Body of pancreas (tissue), 4 donors: ENCODE data around the gene FADS3.

Experiments used
- POLR2A ChIP-seq, 3 donors: fragments of 450-650 bp; IDR thresholded peaks; one replicate each; pipeline ENCODE4 v1.6.1; 2016; ENCODE audit warnings: antibody characterized with exemption in 3 of 3, mild to moderate bottlenecking in 2 of 3
- TF ChIP-seq, protein P1 (sequence below), 7 experiments: fragments of 450-650 bp in 4 of 7; fragments of 200-600 bp in 3 of 7; sonication (generic) in 3 of 7; IDR thresholded peaks; one replicate each; pipeline ENCODE4 v1.5.1; 2016 to 2019; ENCODE audit warnings: antibody characterized with exemption in 7 of 7

DNA sequence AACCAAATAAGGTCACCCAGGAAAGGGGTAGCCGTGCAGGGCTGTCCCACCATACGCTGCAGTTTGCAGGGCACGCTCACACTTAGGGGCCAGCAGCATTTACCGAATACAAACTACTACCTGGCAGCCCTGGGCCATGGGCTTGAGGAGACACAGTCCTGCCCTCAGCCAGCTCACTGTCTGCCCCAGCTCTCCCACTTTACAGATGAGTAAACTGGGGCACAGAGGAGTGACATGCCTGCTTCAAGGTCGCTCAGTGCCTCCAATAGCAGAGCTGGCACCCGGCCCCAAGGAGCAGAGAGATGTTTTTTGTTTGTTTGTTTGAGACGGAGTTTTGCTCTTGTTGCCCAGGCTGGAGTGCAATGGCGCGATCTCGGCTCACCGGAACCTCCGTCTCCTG lies 2.8 kb downstream of the FADS3 start:
- no peak for TF ChIP-seq POLR2A (IDR thresholded peaks at IDR 0.05)
- TF ChIP-seq, protein P1, sequence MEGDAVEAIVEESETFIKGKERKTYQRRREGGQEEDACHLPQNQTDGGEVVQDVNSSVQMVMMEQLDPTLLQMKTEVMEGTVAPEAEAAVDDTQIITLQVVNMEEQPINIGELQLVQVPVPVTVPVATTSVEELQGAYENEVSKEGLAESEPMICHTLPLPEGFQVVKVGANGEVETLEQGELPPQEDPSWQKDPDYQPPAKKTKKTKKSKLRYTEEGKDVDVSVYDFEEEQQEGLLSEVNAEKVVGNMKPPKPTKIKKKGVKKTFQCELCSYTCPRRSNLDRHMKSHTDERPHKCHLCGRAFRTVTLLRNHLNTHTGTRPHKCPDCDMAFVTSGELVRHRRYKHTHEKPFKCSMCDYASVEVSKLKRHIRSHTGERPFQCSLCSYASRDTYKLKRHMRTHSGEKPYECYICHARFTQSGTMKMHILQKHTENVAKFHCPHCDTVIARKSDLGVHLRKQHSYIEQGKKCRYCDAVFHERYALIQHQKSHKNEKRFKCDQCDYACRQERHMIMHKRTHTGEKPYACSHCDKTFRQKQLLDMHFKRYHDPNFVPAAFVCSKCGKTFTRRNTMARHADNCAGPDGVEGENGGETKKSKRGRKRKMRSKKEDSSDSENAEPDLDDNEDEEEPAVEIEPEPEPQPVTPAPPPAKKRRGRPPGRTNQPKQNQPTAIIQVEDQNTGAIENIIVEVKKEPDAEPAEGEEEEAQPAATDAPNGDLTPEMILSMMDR (IDR thresholded peaks at IDR 0.05) = no peak
